Loucy (cell line): ENCODE data around the gene FAM120B.

Experiments used
- H2AFZ ChIP-seq: fragments of 200-600 bp; sonication (generic); 2 replicates; pipeline ENCODE4 v1.6.0; 2016; ENCODE audit warnings: antibody characterized with exemption, mild to moderate bottlenecking, low read length, moderate library complexity
- H3F3A ChIP-seq: fragments of 200-600 bp; 2 replicates; pipeline ENCODE4 v1.6.0; 2016; ENCODE audit warnings: antibody characterized with exemption, low read depth, mild to moderate bottlenecking
- H3K27me3 ChIP-seq: fragments of 200-600 bp; sonication (generic); 2 replicates; pipeline ENCODE4 v1.6.1; 2014; ENCODE audit warnings: low read length, mild to moderate bottlenecking; ENCODE audit not compliant: insufficient read depth, poor library complexity, severe bottlenecking
- H3K36me3 ChIP-seq: fragments of 200-600 bp; sonication (generic); 2 replicates; pipeline ENCODE4 v1.6.1; 2016; ENCODE audit warnings: low read length; ENCODE audit not compliant: insufficient read depth
- H3K4me1 ChIP-seq: fragments of 200-600 bp; sonication (generic); 2 replicates; pipeline ENCODE4 v1.5.1; 2014; ENCODE audit warnings: low read length, mild to moderate bottlenecking; ENCODE audit not compliant: insufficient read depth, poor library complexity, severe bottlenecking
- H3K4me2 ChIP-seq: fragments of 200-600 bp; sonication (generic); 2 replicates; pipeline ENCODE4 v1.6.0; 2014; ENCODE audit warnings: antibody characterized with exemption, low read length, low read depth, mild to moderate bottlenecking; ENCODE audit not compliant: poor library complexity, severe bottlenecking
- H3K4me3 ChIP-seq: fragments of 200-600 bp; sonication (generic); 2 replicates; pipeline ENCODE4 v1.5.1; 2014; ENCODE audit warnings: low read length, mild to moderate bottlenecking, mixed read lengths; ENCODE audit not compliant: poor library complexity, severe bottlenecking
- H3K79me2 ChIP-seq: fragments of 200-600 bp; sonication (generic); 2 replicates; pipeline ENCODE4 v1.6.1; 2014; ENCODE audit warnings: low read length; ENCODE audit not compliant: insufficient read depth
- H3K9ac ChIP-seq: fragments of 200-600 bp; sonication (generic); 2 replicates; pipeline ENCODE4 v1.6.0; 2014; ENCODE audit warnings: mild to moderate bottlenecking, low read depth, low read length, moderate library complexity; ENCODE audit not compliant: poor library complexity, severe bottlenecking
- H3K9me2 ChIP-seq: fragments of 200-600 bp; sonication (generic); replicated peaks from 2 replicates; pipeline ENCODE4 v1.6.1; 2016; ENCODE audit warnings: low read depth, low read length, mixed read lengths
- H3K9me3 ChIP-seq: fragments of 200-600 bp; sonication (generic); 2 replicates; pipeline ENCODE4 v1.6.1; 2014; ENCODE audit warnings: mild to moderate bottlenecking, antibody characterized with exemption, low read length, low read depth; ENCODE audit not compliant: insufficient read depth
- H4K20me1 ChIP-seq: fragments of 200-600 bp; sonication (generic); 2 replicates; pipeline ENCODE4 v1.6.0; 2014; ENCODE audit warnings: antibody characterized with exemption, low read length, mild to moderate bottlenecking; ENCODE audit not compliant: insufficient read depth, poor library complexity, severe bottlenecking
- CTCF ChIP-seq: fragments of 200-600 bp; sonication (generic); conservative IDR thresholded peaks from 2 replicates; pipeline ENCODE4 v1.5.1; 2014; ENCODE audit warnings: mild to moderate bottlenecking, antibody characterized with exemption, low read length
- EZH2phosphoT487 ChIP-seq: fragments of 200-600 bp; IDR thresholded peaks from 2 replicates; pipeline ENCODE4 v1.6.1; 2018; ENCODE audit warnings: antibody characterized with exemption, mild to moderate bottlenecking, moderate library complexity, borderline replicate concordance

The FAM120B gene

GRCh38 chr6:170416303-170416702, 109.7 kb downstream of the FAM120B start:
- H3K4me1 ChIP-seq: no peaks in the 10 kb centered on the region
- no peak overlapping the region for H3K9ac ChIP-seq
- H3K27me3 ChIP-seq: no peaks in the 10 kb centered on the region
- H4K20me1 ChIP-seq: no peaks in the 10 kb centered on the region
- no peak overlapping the region for H3K4me3 ChIP-seq
- TF ChIP-seq CTCF (no peak), EZH2phosphoT487 (no peak)
- H2AFZ ChIP-seq: no peak overlapping the region
- no peaks in the 10 kb centered on the region for H3K79me2 ChIP-seq
- no peaks in the 10 kb centered on the region; the same call in 1 of the 2 replicates for H3K9me3 ChIP-seq
- H3F3A ChIP-seq: no peaks in the 10 kb centered on the region
- H3K9me2 ChIP-seq: no peaks in the 10 kb centered on the region
- no peak overlapping the region for H3K4me2 ChIP-seq
- H3K36me3 ChIP-seq: no peaks in the 10 kb centered on the region

GRCh38 chr6:170416959-170417606, 110.5 kb downstream of the FAM120B start:
- H3K27me3 ChIP-seq: no peaks in the 10 kb centered on the region
- H4K20me1 ChIP-seq: no peaks in the 10 kb centered on the region
- H3K4me2 ChIP-seq: no peak overlapping the region
- H3K79me2 ChIP-seq: no peaks in the 10 kb centered on the region
- H3F3A ChIP-seq: no peaks in the 10 kb centered on the region
- H3K9me2 ChIP-seq: no peaks in the 10 kb centered on the region
- no peaks in the 10 kb centered on the region for H3K4me1 ChIP-seq
- H3K9me3 ChIP-seq: peaks cover 3% of the 10 kb centered on the region; the same call in 1 of the 2 replicates
- TF ChIP-seq CTCF (no peak), EZH2phosphoT487 (no peak)
- no peaks in the 10 kb centered on the region for H3K36me3 ChIP-seq
- no peak overlapping the region for H3K4me3 ChIP-seq
- no peak overlapping the region for H2AFZ ChIP-seq
- no peak overlapping the region for H3K9ac ChIP-seq

GRCh38 chr6:170417881-170418280, 111.3 kb downstream of the FAM120B start:
- no peaks in the 10 kb centered on the region for H3K9me2 ChIP-seq
- H3K27me3 ChIP-seq: no peaks in the 10 kb centered on the region
- no peak overlapping the region for H3K4me3 ChIP-seq
- no peak for TF ChIP-seq EZH2phosphoT487
- no peak for TF ChIP-seq CTCF
- no peak overlapping the region for H3K9ac ChIP-seq
- H3K79me2 ChIP-seq: no peaks in the 10 kb centered on the region
- H4K20me1 ChIP-seq: no peaks in the 10 kb centered on the region
- no peaks in the 10 kb centered on the region for H3F3A ChIP-seq
- H3K9me3 ChIP-seq: peaks cover 4% of the 10 kb centered on the region; the same call in 1 of the 2 replicates
- no peaks in the 10 kb centered on the region for H3K36me3 ChIP-seq
- no peak overlapping the region for H2AFZ ChIP-seq
- H3K4me1 ChIP-seq: no peaks in the 10 kb centered on the region
- no peak overlapping the region for H3K4me2 ChIP-seq
